Esophagus muscularis mucosa (tissue), 4 donors: ENCODE measurements around the gene BRMS1L.

ENCODE experiments used
- EP300 ChIP-seq: sonication (generic); formaldehyde crosslinking; IDR thresholded peaks from one replicate; pipeline ENCODE4 v1.6.1; 2017; ENCODE audit warnings: antibody characterized with exemption
- POLR2A ChIP-seq: fragments of 450-650 bp; IDR thresholded peaks from one replicate; pipeline ENCODE4 v1.6.1; 2017; ENCODE audit warnings: antibody characterized with exemption, moderate library complexity, mild to moderate bottlenecking, low read depth
- POLR2AphosphoS5 ChIP-seq, 2 donors: sonication (generic); formaldehyde crosslinking; IDR thresholded peaks; one replicate each; pipeline ENCODE4 v1.6.1; 2017; ENCODE audit warnings: antibody characterized with exemption in 2 of 2
- TF ChIP-seq, protein P1 (sequence below), 3 experiments: fragments of 200-600 bp in 2 of 3; fragments of 450-650 bp in 1 of 3; sonication (generic) in 2 of 3; IDR thresholded peaks; one replicate each; pipeline ENCODE4 v1.5.1; 2017 to 2019; ENCODE audit warnings: antibody characterized with exemption in 3 of 3, mild to moderate bottlenecking in 2 of 3, moderate library complexity in 1 of 3

- TF ChIP-seq, protein P1, sequence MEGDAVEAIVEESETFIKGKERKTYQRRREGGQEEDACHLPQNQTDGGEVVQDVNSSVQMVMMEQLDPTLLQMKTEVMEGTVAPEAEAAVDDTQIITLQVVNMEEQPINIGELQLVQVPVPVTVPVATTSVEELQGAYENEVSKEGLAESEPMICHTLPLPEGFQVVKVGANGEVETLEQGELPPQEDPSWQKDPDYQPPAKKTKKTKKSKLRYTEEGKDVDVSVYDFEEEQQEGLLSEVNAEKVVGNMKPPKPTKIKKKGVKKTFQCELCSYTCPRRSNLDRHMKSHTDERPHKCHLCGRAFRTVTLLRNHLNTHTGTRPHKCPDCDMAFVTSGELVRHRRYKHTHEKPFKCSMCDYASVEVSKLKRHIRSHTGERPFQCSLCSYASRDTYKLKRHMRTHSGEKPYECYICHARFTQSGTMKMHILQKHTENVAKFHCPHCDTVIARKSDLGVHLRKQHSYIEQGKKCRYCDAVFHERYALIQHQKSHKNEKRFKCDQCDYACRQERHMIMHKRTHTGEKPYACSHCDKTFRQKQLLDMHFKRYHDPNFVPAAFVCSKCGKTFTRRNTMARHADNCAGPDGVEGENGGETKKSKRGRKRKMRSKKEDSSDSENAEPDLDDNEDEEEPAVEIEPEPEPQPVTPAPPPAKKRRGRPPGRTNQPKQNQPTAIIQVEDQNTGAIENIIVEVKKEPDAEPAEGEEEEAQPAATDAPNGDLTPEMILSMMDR (IDR thresholded peaks at IDR 0.05), result no peak
- TF ChIP-seq POLR2A (no peak), POLR2AphosphoS5 (IDR thresholded peaks at IDR 0.05) (no peak), EP300 (no peak)
These were observed 6.3 kb upstream of the BRMS1L start for GRCh38 chr14:35819591-35820540.
